IPS-11a (cell line): ENCODE measurements around the gene SPINK7.
"Not testable (repeated sequence)": the region's sequence is repeated elsewhere in the genome, so short reads cannot be mapped to it uniquely, and the experiment has no call there.

Experiments
- H3K4me3 ChIP-seq: one replicate; pipeline ENCODE4 v1.5.1; 2013; ENCODE audit warnings: low read depth, low read length, control low read depth

Gene SPINK7

DNA sequence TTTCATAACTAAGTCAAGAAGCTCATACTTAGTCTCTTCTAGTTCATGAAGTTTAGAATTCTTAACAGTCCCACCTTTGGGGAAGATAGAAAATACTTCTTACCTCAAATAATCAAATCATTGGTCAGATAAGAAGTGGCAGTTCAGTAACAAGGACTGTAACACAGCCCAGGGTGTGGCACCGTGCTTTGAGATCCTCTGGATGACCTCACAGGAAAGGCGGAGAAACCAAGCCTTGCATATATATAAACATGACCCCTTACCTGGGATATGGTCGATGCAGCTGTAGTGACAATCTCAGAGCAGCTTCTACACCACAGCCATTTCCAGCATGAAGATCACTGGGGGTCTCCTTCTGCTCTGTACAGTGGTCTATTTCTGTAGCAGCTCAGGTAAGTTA is at the start of gene SPINK7:
TSS of gene SPINK7 (plus strand) at position 271 of the 400 bp plus-strand sequence. CDS start at position 332, 61 bp downstream.
- H3K4me3 ChIP-seq = no peak within 1 kb of the TSS

DNA sequence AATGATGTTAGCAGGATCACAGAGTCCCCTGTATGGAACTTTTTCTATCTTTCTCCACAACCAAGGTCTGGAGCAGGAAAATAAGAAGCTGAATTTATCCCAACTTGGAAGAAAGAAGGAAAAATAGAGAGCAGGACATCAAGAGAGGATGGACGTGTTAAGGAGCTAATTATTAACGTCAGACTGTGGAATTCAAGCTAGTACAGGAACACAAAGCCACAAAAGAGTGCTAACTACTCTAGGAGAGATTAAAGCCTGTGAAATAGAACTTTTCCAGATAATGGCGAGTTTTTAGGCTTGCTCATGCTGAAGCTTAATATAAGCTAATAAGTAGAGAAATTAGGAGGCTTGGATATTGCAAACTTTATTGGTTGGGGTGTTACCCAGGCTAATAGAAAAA is 44.3 kb upstream of the SPINK7 start:
- H3K4me3 ChIP-seq = no peak overlapping the region

DNA sequence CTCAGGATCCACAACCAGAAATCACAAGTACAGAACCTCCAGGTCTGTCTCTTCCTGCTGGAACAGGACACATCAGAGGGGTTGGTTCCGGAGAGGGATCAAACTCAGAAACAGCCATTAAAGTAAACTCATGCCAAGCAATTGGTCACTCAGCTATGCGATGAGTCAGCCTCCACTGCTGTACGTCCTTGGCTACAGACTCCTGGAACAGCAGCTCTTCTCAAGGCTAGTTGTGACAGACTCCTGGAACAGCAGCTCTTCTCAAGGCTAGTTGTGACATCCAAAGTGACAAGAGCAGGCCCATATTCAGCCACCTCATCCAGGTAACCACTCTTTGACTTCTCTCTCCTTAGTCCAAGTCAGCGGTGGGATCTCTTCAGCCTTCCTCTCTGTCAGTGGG is 43.7 kb upstream of the SPINK7 start, which contains the start of gene SPINK13:
TSS of gene SPINK13 (plus strand) at position 229 of the 400 bp plus-strand sequence. CDS start 1,279 bp downstream, outside the sequence.
- H3K4me3 ChIP-seq = no peak within 1 kb of the TSS

DNA sequence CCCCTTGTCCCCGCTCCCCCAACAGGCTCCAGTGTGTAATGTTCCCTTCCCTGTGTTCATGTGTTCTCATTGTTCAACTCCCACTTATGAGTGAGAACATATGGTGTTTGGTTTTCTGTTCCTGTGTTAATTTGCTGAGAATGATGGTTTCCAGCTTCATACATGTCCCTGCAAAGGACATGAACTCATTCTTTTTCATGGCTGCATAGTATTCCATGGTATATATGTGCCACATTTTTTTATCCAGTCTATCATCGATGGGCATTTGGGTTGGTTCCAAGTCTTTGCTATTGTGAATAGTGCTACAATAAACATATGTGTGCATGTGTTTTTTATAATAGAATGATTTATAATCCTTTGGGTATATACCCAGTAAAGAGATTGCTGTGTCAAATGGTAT is 37.1 kb upstream of the SPINK7 start:
- H3K4me3 ChIP-seq = not testable (repeated sequence)

DNA sequence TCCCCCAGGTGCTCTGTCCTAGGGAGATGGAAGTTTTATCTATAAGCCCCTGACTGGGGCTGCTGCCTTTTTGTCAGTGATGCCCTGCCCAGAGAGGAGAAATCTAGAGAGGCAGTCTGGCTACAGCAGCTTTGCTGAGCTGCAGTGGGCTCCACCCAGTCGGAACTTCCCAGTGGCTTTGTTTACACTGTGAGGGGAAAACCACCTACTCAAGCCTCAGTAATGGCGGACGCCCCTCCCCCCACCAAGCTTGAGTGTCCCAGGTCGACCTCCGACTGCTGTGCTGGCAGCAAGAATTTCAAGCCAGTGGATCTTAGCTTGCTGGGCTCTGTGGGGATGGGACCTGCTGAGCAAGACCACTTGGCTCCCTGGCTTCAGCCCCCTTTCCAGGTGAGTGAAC is 31.3 kb upstream of the SPINK7 start:
- H3K4me3 ChIP-seq = not testable (repeated sequence)

DNA sequence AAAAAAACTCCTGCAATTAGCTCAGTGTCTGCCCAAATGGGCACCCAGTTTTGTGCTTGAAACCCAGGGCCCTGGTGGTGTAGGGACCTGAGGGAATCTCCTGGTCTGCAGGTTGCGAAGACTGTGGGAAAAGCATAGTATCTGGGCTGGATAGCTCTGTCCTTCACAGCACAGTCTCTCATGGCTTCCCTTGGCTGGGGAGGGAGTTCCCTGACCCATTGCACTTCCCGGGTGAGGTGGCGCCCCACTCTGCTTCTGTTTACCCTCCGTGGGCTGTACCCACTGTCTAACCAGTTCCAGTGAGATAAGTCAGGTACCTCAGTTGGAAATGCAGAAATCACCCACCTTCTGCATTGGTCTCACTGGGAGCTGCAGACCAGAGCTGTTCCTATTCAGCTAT is 30.9 kb upstream of the SPINK7 start:
- not testable (repeated sequence) for H3K4me3 ChIP-seq

DNA sequence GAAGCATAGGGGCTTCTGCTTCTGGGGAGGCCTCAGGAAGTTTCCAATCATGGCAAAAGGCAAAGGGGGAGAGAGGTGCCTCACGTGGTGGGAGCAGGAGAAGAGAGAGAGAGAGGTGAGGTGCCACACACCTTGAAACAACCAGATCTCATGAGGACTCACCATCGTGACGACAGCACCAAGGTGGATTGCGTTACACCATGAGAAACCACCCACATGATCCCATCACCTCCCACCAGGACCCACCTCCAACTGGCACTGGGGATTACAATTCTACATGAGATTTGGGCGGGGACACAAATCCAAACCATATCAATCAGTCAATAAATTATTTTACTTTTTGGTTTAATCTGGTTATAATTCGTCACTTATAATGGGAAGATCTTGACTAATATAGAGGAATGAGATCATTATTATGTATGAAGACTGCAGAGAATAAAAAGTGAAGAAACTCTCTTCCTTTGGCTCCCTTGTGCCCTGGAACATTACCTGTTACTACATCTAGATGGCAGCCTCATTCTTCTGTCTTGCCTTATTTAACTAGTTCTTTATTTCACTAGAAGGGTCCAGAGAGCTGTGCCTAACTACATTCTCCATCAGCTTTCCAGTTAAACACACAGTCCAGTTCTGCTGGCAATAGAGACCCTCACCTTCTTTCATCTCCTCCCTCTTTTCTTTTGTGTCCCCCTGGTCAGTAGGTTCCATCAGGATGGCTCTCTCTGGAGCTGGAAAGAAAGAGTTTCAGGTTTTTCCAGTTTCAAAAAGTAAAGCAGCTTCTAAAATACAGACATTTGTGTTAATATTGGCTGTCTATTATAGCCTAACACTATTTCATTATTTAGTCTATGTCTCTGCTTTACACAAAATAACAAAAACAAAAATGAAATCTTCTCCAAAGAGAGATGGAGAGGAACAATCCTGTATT is 21.7 kb upstream of the SPINK7 start:
- H3K4me3 ChIP-seq = no peak overlapping the region

DNA sequence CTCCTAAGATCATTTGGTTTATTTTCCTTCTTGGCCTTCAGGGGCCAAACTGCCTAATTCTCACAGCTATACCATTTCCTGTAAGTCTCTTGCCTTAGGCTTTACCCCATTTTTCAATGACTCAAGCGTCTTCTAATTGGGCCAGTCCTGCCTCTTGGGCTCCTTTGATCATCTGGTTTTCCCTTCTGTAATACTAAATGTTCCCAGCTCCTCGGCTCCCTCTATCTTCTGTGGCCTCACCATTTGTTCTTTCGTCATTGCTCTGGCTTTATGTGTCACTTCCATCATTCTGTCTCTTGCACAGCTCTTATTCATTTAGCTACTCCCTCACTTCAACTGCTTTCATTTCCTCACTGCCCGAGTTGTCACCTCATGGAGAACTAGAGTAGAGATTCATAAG is 14.5 kb upstream of the SPINK7 start:
- H3K4me3 ChIP-seq = no peak overlapping the region

DNA sequence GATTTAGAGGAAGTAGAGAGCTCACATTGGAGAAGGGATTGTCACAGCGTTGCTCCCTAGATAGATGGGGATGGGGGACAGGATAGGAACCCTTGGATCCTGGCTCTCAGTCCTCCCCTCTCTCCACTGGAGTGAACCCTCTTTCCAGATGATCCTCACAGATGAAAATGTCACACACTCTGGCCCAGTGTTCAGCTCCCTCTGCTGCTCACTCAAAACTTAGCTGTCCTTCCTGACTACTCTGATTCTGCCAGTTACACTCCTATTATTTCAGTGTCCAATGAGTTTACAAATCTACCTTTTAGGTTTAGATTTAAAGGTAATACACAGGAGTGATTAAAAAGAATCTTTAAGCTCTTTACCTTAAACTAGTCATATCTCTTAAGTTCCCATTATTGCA is 5.8 kb upstream of the SPINK7 start:
- H3K4me3 ChIP-seq = no peak overlapping the region

DNA sequence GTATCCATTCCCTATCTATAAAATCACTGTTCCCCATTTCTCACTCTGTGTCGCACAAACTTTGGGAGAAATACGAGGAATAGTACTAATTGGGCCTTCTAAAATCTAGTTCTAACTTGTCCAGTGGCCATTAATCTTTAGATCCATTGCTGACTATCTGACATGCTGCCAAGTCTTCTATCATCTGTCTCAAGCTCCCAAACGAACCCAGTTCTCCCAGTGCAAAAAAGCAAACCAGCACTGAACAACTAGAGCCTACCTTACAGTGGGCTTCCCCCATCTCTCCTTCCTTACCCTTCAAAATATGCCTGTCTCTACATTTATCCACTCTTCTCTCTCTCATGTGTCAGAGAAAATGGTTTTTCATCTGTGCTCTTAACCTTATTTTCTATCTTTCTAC is 3.2 kb upstream of the SPINK7 start:
- no peak overlapping the region for H3K4me3 ChIP-seq

DNA sequence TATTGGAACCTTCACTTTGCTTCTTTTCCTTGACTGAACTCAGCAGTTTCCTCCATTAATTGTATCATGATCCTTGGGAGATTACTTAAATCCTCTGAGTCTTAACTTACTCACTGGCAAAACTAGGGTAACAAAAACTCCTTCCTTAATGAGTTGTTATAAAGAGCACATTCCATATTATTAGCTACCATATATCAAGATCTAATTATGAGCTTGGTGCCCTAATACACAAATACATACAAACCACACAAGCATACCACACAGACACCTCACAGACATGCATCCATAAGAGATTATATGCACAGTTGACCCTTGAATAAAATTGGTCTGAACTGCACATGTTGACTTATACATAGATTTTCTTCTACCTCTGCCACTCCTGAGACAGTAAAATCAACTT is 2.5 kb upstream of the SPINK7 start:
- no peak overlapping the region for H3K4me3 ChIP-seq

DNA sequence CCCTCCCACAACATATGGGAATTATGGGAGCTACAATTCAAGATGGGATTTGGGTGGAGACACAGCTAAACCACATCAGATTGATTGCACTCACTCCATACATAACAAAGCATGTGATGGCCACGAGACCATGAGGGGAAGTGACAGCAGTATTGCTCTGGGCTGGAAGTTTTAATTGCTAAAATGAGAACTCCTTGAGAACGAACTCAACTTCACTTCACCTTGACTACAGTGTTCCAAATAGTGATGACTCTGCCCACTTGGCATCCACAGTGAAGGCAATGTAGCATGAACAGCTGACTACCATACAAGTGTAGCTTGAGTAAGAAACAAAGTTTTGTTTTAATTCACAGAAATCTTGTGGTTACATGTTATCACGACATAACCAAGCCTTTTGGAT is 739 bp upstream of the SPINK7 start:
- H3K4me3 ChIP-seq = no peak overlapping the region

DNA sequence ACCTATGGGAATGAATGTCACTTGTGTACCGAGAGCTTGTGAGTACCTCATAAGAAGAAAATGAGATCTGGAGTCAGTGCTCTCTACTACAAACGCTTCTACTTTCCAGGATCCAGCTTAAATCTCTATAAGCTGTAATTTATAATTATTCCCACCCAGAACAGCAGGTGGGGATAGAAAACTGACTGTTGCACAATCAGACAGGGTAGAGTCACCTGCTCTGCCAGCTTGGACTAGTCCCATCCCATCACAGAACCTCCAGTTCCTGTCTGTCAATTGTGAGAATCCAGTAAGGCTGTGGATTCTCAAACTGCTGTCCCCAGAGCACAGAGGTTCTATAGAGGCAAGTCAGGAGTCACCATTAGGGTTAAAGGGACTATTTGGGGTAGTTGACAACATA is 2.0 kb downstream of the SPINK7 start:
- no peak overlapping the region for H3K4me3 ChIP-seq

DNA sequence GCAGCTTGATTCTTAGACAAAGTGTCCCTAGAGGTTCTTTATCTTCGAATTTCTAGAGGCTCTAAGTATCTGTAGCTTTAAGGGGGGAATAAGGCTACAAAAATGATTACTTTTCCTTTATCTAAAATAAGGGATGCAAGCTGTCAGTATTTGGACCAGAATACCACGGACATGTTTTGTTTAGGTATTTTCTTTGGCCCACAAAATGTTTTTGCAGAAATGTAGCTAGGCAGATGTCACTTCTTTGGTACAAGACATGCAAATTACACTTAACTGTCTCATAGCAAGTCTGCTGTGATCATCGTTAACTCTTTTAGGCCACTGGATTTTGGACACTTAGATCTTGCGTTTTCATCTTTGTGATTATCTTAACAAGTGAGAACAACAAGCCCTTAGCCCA is 2.5 kb downstream of the SPINK7 start:
- H3K4me3 ChIP-seq = no peak overlapping the region

DNA sequence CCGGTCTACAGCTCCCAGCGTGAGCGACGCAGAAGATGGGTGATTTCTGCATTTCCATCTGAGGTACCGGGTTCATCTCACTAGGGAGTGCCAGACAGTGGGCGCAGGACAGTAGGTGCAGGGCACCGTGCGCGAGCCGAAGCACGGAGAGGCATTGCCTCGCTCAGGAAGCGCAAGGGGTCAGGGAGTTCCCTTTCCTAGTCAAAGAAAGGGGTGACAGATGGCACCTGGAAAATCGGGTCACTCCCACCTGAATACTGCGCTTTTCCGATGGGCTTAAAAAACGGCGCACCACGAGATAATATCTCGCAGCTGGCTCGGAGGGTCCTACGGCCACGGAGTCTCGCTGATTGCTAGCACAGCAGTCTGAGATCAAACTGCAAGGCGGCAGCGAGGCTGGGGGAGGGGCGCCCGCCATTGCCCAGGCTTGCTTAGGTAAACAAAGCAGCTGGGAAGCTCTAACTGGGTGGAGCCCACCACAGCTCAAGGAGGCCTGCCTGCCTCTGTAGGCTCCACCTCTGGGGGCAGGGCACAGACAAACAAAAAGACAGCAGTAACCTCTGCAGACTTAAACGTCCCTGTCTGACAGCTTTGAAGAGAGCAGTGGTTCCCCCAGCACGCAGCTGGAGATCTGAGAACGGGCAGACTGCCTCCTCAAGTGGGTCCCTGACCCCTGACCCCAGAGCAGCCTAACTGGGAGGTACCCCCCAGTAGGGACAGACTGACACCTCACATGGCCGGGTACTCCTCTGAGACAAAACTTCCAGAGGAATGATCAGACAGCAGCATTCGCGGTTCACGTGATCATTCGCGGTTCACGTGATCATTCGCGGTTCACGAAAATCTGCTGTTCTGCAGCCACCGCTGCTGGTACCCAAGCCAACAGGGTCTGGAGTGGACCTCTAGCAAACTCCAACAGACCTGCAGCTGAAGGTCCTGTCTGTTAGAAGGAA is 8.1 kb downstream of the SPINK7 start:
- H3K4me3 ChIP-seq = peak overlapping the region; percentile 53

DNA sequence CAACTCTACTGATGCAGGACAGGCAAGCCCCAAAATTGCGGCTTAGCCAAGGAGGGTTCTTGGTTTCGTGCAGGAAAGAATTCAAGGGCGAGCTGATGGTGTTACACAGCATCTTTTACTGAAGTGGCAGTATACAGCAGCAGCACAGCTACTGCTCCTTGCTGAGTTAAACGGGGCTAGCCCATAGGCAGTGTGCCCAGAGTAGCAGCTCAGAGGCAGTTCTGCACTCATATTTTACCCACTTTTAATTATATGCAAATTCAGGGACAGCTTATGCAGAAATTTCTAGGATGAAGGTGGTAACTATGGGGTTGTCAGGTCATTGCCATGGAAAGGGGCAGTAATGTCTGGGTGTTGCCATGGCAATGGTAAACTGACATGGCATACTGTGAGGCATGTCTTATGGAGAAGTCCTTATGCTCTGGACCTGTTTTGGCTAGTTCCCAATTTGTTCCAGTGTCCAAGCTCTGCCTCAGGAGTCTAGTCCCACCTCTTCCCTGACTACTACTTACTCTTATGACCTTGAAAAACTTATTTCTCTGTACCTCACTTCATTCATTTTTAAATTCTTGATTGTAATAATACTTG is 21.1 kb downstream of the SPINK7 start:
- H3K4me3 ChIP-seq = no peak overlapping the region

DNA sequence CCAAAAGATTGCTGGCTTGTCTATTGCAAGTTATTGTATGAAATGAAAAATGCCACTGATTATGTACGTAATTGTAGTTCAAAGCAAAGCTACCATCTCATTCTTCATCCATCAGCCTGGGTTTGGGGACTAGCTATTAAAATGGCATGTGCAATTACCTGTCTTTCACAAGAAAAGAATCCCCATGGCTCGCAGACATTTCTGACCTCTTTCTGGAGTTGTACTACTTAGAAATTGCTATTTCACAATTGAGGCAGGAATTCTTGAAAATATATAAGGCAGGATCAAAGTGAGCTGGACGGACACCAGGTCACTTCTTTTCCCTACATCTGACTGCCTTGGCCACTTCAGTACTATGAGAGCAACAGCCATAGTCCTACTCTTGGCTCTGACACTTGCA is 23.0 kb downstream of the SPINK7 start, which contains the start of gene SPINK9:
TSS of gene SPINK9 (plus strand) at position 301 of the 400 bp plus-strand sequence. CDS start at position 356, 55 bp downstream.
- no peak within 1 kb of the TSS for H3K4me3 ChIP-seq

DNA sequence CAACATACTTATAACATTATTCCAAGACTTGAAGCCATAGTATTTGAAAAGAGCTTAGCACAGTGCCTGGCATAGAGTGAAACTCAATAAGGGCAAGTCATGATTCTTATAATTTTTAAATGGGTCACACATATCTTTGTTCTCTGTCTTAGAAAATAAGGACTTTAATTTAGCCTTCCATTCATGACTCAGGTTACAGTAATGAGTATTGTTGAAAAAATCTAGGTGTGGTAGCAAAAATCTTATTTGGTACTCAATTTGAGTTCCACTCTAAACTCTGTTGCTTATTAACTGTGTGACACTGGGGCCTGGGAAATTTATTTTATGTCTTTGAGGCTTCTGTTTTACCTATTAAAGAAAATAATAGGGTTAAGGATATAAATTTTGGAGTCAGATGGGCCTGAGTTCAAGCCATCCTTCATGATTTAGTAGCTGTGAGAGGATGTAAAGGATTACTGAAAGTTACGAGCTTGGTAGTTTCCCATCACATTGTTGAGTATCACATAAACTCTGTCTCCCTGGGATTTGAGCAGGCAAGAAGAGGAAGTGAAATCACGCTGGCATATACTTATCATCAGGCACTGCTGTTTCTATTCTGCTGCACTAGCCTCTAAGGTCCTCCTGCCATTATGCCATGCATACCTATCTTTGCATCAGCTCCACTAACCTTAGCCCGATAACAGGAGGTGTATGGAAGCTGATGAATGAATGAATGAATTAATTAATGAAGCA is 24.6 kb downstream of the SPINK7 start:
- no peak overlapping the region for H3K4me3 ChIP-seq

DNA sequence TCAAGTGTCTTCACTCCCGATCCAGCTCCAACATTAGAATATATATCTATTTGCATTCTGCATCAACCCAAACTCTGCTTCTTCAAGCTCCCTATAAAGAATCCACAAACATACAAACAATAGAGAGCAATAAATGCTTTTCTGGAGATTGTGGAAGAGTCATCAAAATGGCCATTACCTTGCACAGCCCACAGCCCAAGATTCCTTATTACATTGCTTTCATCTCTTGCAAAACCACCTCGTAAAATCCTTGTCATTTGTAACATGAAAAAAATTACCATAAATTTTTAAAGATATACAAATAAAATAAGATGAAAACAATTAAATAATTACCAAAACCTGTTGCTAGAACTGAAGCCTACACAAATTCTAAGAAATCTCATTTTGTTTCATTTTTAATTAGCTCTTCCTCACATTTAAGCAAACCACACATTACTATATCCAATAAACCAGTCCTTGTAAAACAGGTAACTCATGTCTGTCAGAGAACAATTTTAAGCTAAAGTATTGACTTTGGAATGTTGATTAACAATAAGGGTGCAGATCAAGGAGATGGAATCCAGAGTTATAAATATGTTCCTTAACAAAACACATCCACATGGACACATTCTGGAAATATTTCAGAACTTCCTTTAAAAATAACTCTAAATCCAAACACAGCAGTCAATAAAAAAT is 30.3 kb downstream of the SPINK7 start:
- H3K4me3 ChIP-seq = no peak overlapping the region

DNA sequence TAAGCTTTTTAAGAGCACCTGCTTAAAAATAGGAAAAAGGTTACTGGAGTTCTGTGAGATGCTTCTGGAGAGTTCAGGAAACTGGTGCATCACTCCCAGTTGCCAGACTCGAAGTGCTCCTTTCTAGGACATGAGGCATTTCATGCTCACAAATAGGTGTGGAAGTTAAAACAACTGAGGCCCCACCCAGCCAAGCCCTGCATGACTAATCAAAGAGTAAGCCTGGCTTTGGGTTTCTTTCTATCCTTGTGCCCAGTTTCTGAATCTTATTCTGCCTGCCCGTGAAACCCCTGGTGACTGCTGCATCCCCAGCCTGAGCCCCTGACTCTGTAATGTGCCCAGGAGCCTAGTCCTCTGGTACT is 30.8 kb downstream of the SPINK7 start:
- H3K4me3 ChIP-seq = no peak overlapping the region
